DOHH2 (cell line): ENCODE measurements around the gene PCBP3.

Experiments used
- CTCF ChIP-seq: fragments of 200-600 bp; sonication (generic); IDR thresholded peaks from one replicate; pipeline ENCODE4 v1.5.1; 2014; ENCODE audit warnings: antibody characterized with exemption, mild to moderate bottlenecking, low read depth, low read length; ENCODE audit not compliant: poor library complexity, severe bottlenecking
- EZH2phosphoT487 ChIP-seq: fragments of 200-600 bp; sonication (generic); IDR thresholded peaks from 2 replicates; pipeline ENCODE4 v1.6.1; 2017; ENCODE audit warnings: borderline replicate concordance, mild to moderate bottlenecking, antibody characterized with exemption, low read length, moderate library complexity, mixed read lengths

GRCh38 chr21:45630066-45630694 is 13.3 kb upstream of the PCBP3 start:
- TF ChIP-seq CTCF (no peak), EZH2phosphoT487 (no peak)
